Neutrophil (primary cell): ENCODE results near the gene GDF10.

Experiments
- H3K27ac ChIP-seq: fragments of 200-600 bp; sonication (generic); 2 replicates; pipeline ENCODE4 v1.5.1; 2016; ENCODE audit warnings: mild to moderate bottlenecking, moderate library complexity
- H3K27me3 ChIP-seq: fragments of 200-600 bp; sonication (generic); 2 replicates; pipeline ENCODE4 v1.6.0; 2016; ENCODE audit warnings: mild to moderate bottlenecking
- H3K36me3 ChIP-seq: fragments of 200-600 bp; sonication (generic); 2 replicates; pipeline ENCODE4 v1.5.1; 2017
- H3K4me1 ChIP-seq, 2 experiments: fragments of 200-600 bp in 1 of 2; sonication (generic) in 1 of 2; 1 replicate in 1 of 2; 2 replicates in 1 of 2; pipeline versions ENCODE4 v1.5.1 to v1.6.1; 2013 to 2016; ENCODE audit warnings: low read depth in 1 of 2, low read length in 1 of 2, mild to moderate bottlenecking in 1 of 2, moderate library complexity in 1 of 2; ENCODE audit not compliant: control insufficient read depth in 1 of 2, insufficient read depth in 1 of 2
- H3K4me3 ChIP-seq, 2 experiments: fragments of 200-600 bp in 1 of 2; sonication (generic) in 1 of 2; 1 replicate in 1 of 2; 2 replicates in 1 of 2; pipeline ENCODE4 v1.5.1; 2013 to 2016; ENCODE audit warnings: low read depth in 1 of 2, low read length in 1 of 2, mild to moderate bottlenecking in 1 of 2, moderate library complexity in 1 of 2
- H3K9me3 ChIP-seq: fragments of 200-600 bp; sonication (generic); 2 replicates; pipeline ENCODE4 v1.5.1; 2016
- TF ChIP-seq, protein P1 (sequence below): fragments of 200-600 bp; sonication (generic); IDR thresholded peaks from 2 replicates; pipeline ENCODE4 v1.5.1; 2016; ENCODE audit warnings: antibody characterized with exemption

The GDF10 gene

DNA sequence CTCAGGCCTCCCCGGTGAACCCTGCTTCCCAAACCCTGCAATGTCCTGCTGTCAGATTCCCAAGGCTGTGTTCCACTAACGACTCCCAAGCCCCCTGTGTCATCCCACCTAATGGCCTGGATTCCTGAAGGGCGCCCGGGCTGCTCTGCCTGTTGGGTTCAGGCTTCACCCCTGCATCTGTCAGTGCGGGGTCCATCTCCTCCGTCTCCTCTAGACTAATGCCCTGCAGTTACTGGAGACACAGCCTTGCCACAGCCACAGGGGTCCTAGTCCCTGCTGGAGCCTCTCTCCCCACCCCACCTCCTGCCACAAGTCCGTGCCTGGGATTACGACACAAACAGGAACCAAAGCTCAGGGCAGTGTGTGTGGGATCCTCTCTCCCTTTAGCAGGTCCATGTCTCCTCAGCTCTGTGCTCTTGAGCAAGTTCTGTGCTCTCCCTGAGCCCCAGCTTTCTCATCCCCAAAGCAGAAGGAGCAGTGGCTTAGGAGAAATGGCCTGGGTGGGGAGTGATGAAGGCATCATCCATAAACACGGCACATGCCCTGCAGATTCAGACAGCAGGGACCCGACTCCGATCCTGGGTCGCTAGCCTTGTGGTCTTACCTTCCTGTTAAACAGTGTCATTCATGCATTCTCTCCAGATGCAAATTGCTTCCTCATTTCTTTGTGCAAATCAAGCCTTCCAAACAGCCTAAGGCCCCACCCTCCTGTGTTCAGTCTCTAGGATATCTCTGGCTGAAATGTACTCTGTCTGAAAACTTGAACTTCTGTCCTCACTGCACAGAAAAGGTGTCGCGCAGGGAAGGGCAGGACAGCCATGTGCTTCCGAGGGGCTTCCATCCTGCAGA, 40.0 kb downstream of the GDF10 start:
- TF ChIP-seq, protein P1, sequence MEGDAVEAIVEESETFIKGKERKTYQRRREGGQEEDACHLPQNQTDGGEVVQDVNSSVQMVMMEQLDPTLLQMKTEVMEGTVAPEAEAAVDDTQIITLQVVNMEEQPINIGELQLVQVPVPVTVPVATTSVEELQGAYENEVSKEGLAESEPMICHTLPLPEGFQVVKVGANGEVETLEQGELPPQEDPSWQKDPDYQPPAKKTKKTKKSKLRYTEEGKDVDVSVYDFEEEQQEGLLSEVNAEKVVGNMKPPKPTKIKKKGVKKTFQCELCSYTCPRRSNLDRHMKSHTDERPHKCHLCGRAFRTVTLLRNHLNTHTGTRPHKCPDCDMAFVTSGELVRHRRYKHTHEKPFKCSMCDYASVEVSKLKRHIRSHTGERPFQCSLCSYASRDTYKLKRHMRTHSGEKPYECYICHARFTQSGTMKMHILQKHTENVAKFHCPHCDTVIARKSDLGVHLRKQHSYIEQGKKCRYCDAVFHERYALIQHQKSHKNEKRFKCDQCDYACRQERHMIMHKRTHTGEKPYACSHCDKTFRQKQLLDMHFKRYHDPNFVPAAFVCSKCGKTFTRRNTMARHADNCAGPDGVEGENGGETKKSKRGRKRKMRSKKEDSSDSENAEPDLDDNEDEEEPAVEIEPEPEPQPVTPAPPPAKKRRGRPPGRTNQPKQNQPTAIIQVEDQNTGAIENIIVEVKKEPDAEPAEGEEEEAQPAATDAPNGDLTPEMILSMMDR = no peak
- Histone ChIP-seq H3K4me3 (no peak overlapping the region), H3K27me3 (no peaks in the 10 kb centered on the region)

DNA sequence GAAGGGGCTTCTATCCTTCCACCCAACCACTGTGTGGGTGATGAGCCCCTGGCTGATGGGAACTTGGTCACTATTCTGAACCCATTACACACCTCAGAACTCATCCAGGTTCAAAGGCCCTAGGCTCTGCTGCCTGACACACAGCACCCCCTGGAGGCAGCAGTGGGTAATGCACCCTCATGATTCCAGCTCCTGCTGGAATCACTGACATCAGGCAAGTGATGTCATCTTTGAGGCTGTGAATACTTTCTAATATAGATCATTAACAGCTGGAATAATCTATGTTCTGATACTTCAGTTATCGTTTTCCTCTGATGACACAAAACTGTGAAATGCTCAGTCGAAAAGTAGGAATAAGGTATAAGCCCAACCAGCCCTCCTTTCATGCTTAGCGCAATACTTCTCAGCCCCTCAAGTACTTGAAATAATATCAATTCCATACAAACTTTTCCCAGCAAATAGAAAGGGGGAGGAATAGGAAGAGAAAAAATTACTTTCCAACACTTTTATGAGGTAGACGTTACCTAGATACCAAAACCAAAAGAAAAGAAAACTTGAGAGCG, 40.7 kb downstream of the GDF10 start:
- no peak overlapping the region for H3K4me3 ChIP-seq
- H3K9me3 ChIP-seq = no peaks in the 10 kb centered on the region
- no peaks in the 10 kb centered on the region for H3K36me3 ChIP-seq
- TF ChIP-seq, protein P1 = peak; percentile 96
- no peaks in the 10 kb centered on the region for H3K4me1 ChIP-seq
- no peaks in the 10 kb centered on the region for H3K27me3 ChIP-seq
- no peak overlapping the region for H3K27ac ChIP-seq

More for the DNA sequence above, 40.0 kb downstream of the GDF10 start:
- H3K27ac ChIP-seq = no peak overlapping the region
- no peaks in the 10 kb centered on the region for H3K9me3 ChIP-seq
- no peaks in the 10 kb centered on the region for H3K36me3 ChIP-seq
- no peaks in the 10 kb centered on the region for H3K4me1 ChIP-seq

DNA sequence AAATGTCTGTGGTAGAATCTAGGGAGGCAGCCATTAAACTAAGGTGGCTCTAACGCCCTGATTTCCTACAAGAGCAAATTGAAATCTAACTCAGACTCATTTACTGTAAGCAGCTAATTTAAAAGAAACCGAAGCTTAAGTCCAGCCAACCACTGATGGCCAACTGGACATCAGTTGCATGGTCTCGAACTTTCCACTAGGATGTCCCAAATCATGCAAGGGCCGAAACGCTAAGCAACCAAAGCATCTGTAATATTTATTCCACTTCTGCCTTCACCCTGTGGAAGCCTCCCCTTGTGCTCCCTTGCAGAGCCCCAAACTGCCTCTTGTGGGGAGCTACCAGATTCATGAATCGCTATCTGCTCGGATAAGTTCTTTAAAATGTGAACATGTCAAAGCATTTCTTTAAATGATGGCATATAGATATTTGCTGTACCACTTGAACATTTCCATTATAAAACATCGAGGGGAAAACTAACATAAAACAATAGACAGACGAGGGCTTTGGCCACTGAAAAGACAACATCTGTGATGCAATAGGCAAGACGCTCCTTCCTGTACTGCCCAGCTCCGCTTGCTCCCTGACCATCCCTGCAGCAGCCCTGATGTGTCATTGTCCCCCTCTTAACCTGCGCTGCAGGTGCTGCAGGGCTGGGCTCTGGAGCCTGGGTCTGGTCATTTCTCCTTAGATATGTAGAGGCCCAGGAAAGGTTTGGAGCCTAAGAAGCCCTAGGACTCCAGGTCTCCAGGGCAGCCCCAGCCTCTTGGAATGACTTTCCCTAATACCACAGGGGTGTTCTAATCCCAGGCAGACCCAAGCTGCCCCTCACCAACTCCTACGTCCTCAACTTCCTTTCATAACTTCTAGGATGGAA, 45.2 kb downstream of the GDF10 start:
- no peak overlapping the region for H3K27ac ChIP-seq
- H3K4me3 ChIP-seq = no peak overlapping the region
- TF ChIP-seq, protein P1 = no peak
- no peaks in the 10 kb centered on the region for H3K27me3 ChIP-seq
- no peaks in the 10 kb centered on the region for H3K4me1 ChIP-seq
- H3K36me3 ChIP-seq = no peaks in the 10 kb centered on the region
- no peaks in the 10 kb centered on the region for H3K9me3 ChIP-seq

GRCh38 chr10:47346581-47347302, 46.7 kb downstream of the GDF10 start:
- Histone ChIP-seq H3K27ac (no peak overlapping the region), H3K4me3 (no peak overlapping the region), H3K9me3 (no peaks in the 10 kb centered on the region), H3K36me3 (no peaks in the 10 kb centered on the region), H3K4me1 (no peaks in the 10 kb centered on the region), H3K27me3 (no peaks in the 10 kb centered on the region)
- TF ChIP-seq, protein P1 = no peak

DNA sequence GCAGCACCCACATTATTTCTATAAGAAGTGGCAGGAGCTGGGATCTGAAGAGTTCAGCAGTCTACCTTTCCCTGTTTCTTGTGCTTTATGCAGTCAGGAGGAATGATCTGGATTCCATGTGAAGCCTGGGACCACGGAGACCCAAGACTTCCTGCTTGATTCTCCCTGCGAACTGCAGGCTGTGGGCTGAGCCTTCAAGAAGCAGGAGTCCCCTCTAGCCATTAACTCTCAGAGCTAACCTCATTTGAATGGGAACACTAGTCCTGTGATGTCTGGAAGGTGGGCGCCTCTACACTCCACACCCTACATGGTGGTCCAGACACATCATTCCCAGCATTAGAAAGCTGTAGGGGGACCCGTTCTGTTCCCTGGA, 47.3 kb downstream of the GDF10 start:
- Histone ChIP-seq H3K9me3 (no peaks in the 10 kb centered on the region), H3K4me3 (no peak overlapping the region), H3K27ac (no peak overlapping the region), H3K27me3 (no peaks in the 10 kb centered on the region), H3K4me1 (no peaks in the 10 kb centered on the region), H3K36me3 (no peaks in the 10 kb centered on the region)
- TF ChIP-seq, protein P1 = no peak
